GM10248 (cell line): Measurements from ENCODE around the gene CHCHD6.

ENCODE experiments used
- CTCF ChIA-PET: fragments of 300-600 bp; sonication (Branson Sonifier 250); formaldehyde crosslinking; extraction: SDS; loops from one replicate; lab custom pipeline; 2021; ENCODE audit warnings: antibody characterized with exemption; lab: Yijun Ruan, JAX
- POLR2A ChIA-PET: fragments of 350-650 bp; sonication (Branson Sonifier 250); formaldehyde crosslinking; extraction: SDS; loops from one replicate; lab custom pipeline; 2020; ENCODE audit warnings: antibody characterized with exemption; lab: Yijun Ruan, JAX
- DNase-seq: peaks from one replicate; pipeline ENCODE4 v3.0.0; 2012; ENCODE audit errors: extremely low spot score
- CTCF ChIP-seq: IDR thresholded peaks from 2 replicates; pipeline ENCODE4 v1.5.1; 2012; ENCODE audit warnings: mild to moderate bottlenecking, low read depth; ENCODE audit errors: extremely low read depth, missing control alignments, control extremely low read depth

The CHCHD6 gene

GRCh38 chr3:126859415-126860246 is 155.6 kb downstream of the CHCHD6 start:
- no peak for DNase-seq
- TF ChIP-seq CTCF, result no peak
- POLR2A ChIA-PET, result no interaction called here
- CTCF ChIA-PET, result interaction anchor here (0.9 kb wide), 1 partner anchor 43 kb away, joined by 3 read pairs; no protein-coding TSS in a partner anchor

GRCh38 chr3:126865736-126866135 is 161.7 kb downstream of the CHCHD6 start:
- no peak for DNase-seq
- no peak for TF ChIP-seq CTCF
- ChIA-PET CTCF (no interaction called here), POLR2A (no interaction called here)

GRCh38 chr3:126866175-126866759 is 162.2 kb downstream of the CHCHD6 start:
- DNase-seq, result no peak
- no peak for TF ChIP-seq CTCF
- CTCF ChIA-PET, result no interaction called here

GRCh38 chr3:126867190-126867862 is 163.3 kb downstream of the CHCHD6 start:
- no peak for TF ChIP-seq CTCF
- DNase-seq, result no peak
- CTCF ChIA-PET, result interaction anchor here (1.1 kb wide), 1 partner anchor 53 kb away, joined by 3 read pairs; no protein-coding TSS in a partner anchor
- POLR2A ChIA-PET, result no interaction called here

More at GRCh38 chr3:126866175-126866759, 162.2 kb downstream of the CHCHD6 start:
- POLR2A ChIA-PET, result no interaction called here

- ChIA-PET POLR2A (no interaction called here), CTCF (interaction anchor here (1.1 kb wide), 1 partner anchor 53 kb away, joined by 3 read pairs; no protein-coding TSS in a partner anchor)
- TF ChIP-seq CTCF, result no peak
Measured at GRCh38 chr3:126867863-126868200, 163.8 kb downstream of the CHCHD6 start.

GRCh38 chr3:126870608-126871210 is 166.7 kb downstream of the CHCHD6 start:
- TF ChIP-seq CTCF, result no peak
- POLR2A ChIA-PET, result no interaction called here
- CTCF ChIA-PET, result no interaction called here
- DNase-seq, result no peak

More at GRCh38 chr3:126867863-126868200, 163.8 kb downstream of the CHCHD6 start:
- DNase-seq, result no peak
